NCI-H2081 (cell line): ENCODE measurements around the gene CRP.
"Not testable (repeated sequence)": the region's sequence is repeated elsewhere in the genome, so short reads cannot be mapped to it uniquely, and the experiment has no call there.

Experiments
- DNase-seq, 2 experiments: peaks; one replicate each; lab custom pipeline; 2025; lab: John Stamatoyannopoulos, UW

The CRP gene

GRCh38 chr1:159714529-159714928, at the start of gene CRP:
CRP (minus strand) TSS chr1:159714589; CDS start chr1:159714485, 104 bp downstream.
- DNase-seq = no peak

- no peak for DNase-seq
These were observed 49.3 kb upstream of the CRP start for GRCh38 chr1:159763686-159764085.

- DNase-seq = no peak
These were observed 42.0 kb upstream of the CRP start for GRCh38 chr1:159756397-159756796.

GRCh38 chr1:159755451-159756007, 41.1 kb upstream of the CRP start:
- DNase-seq = no peak

- DNase-seq = no peak
These were observed 39.0 kb upstream of the CRP start for GRCh38 chr1:159753386-159753785.

GRCh38 chr1:159752135-159752580, 37.8 kb upstream of the CRP start:
- DNase-seq = no peak

- DNase-seq = no peak
These were observed 36.6 kb upstream of the CRP start for GRCh38 chr1:159751031-159751430.

GRCh38 chr1:159750621-159751020, 36.2 kb upstream of the CRP start:
- no peak for DNase-seq

GRCh38 chr1:159749630-159750029, 35.2 kb upstream of the CRP start:
- no peak for DNase-seq

GRCh38 chr1:159748370-159748769, 34.0 kb upstream of the CRP start:
- DNase-seq = no peak

GRCh38 chr1:159746666-159747065, 32.3 kb upstream of the CRP start:
- DNase-seq = no peak

GRCh38 chr1:159743651-159744410, 29.4 kb upstream of the CRP start:
- DNase-seq = no peak

GRCh38 chr1:159737238-159737916, 23.0 kb upstream of the CRP start:
- no peak for DNase-seq

GRCh38 chr1:159723188-159723587, 8.8 kb upstream of the CRP start:
- DNase-seq = not testable (repeated sequence)

GRCh38 chr1:159719990-159720389, 5.6 kb upstream of the CRP start:
- no peak for DNase-seq

GRCh38 chr1:159715855-159716254, 1.5 kb upstream of the CRP start:
- no peak for DNase-seq

GRCh38 chr1:159712080-159712479, 2.3 kb downstream of the CRP start:
- no peak for DNase-seq

GRCh38 chr1:159707472-159708260, 6.7 kb downstream of the CRP start:
- DNase-seq = no peak

GRCh38 chr1:159705904-159706256, 8.5 kb downstream of the CRP start:
- DNase-seq = no peak

GRCh38 chr1:159705251-159705903, 9.0 kb downstream of the CRP start:
- no peak for DNase-seq

- DNase-seq = no peak
These were observed 9.9 kb downstream of the CRP start for GRCh38 chr1:159704481-159704880.

- DNase-seq = no peak
These were observed 14.1 kb downstream of the CRP start for GRCh38 chr1:159700312-159700711.
